HL-60/S4 treated with phorbol 12-myristate 13-acetate at 8.2 ng/mL for 4 days and 3 days (cell line): ENCODE results near the gene ARL1.
"Not testable (repeated sequence)": the region's sequence is repeated elsewhere in the genome, so short reads cannot be mapped to it uniquely, and the experiment has no call there.

ENCODE experiments used
- in situ Hi-C: fragments of 300-500 bp; cut with MboI; formaldehyde crosslinking; loops from 2 replicates; pipeline ENCODE4 v1.15.0; 2022; ENCODE audit warnings: low sequenced_read_pairs

The ARL1 gene

DNA sequence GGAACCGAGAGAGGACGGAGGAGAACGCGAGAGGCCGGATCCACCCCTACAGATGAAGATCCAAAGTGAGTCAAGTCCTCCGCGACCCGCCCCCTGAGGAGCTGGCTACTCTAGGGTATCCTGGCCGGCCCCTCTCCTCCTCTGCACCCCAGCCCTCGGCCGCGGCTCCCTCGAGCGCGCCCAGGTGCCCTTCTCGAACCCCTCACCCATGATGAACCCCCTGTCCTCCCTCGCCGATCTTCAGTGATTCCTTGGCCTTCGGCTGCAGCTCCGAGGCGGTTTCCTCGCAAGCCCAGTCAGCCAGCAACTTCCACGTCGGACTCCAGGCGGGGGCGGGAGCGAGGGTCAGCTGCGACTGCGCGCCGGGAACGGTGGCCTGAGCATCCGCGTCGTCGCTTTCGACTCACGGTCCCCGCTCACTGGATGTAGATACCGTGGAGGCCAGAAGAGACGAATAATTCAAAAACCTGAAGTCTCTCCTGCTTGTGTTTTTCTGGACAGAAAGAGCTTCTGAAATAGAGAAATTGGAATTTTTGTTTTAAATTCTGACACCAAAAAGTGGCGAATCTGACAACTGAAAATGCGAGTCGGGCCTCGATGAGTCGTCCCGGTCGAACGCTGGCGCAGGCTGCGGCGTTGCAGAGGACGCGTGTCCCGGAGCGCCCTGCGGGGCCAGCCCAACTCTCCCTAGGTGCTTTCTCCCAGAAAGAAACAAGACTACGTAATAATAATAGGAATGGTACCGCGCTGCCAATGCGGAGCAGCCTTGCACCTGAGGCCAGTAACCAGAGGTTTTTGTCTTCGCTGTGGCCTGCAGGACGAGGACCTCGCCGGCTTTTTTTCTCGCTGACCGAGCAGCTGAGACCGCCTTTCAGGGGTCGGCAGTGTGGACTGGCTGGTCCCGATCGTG lies at the start of gene ARL1:
ARL1 (minus strand) TSS at position 337 of the 910 bp plus-strand sequence; CDS start at position 210, 127 bp downstream.
- in situ Hi-C loops = no loop called here

DNA sequence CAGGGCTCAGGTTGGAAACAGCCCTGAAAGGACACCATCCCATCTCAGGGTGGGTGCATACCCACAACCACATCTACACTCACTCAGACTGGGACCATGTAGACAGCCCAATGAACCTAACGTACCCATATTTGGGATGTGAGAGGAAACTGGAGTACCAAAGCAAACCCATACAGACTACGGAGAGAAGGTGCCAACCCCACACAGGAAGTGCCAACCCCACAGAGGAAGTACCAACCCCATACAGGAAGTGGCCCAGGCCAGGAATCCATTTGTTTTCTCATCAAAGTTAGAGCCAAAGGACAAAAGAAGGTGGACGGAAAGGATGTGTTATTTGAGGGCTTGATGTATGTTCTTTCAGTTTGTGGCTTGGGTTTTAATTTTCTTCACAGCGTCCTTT lies 48.1 kb upstream of the ARL1 start:
- in situ Hi-C loops = no loop called here

DNA sequence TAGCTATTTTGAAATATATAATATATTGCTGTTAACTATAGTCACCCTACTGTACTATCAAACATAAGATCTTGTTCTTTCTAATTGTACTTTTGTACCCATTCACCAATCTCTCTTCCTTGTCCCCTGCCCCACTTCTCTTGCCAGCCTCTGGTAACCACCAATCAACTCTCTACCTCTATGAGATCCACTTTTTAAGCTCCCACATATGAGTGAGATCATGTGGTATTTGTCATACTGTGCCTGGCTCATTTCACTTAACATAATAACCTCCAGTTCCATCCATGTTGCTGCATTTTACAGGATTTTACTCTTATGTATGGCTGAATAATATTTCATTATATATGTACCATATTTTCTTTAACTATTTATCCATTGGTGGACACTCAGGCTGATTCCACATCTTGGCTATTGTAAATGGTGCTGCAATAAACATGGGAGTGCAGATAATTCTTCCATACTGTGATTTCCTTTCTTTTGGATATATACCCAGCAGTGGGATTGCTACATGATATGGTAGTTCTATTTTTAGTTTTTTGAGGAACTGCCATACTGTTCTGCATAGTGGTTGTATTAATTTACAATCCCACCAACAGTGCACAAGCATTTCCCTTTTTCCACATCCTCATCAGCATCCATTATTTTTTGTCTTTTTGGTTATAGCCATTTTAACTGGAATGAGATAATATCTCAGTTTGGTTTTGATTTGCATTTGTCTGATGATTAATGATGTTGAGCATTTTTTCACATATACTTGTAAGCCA lies 34.1 kb upstream of the ARL1 start:
- in situ Hi-C loops = no loop called here

DNA sequence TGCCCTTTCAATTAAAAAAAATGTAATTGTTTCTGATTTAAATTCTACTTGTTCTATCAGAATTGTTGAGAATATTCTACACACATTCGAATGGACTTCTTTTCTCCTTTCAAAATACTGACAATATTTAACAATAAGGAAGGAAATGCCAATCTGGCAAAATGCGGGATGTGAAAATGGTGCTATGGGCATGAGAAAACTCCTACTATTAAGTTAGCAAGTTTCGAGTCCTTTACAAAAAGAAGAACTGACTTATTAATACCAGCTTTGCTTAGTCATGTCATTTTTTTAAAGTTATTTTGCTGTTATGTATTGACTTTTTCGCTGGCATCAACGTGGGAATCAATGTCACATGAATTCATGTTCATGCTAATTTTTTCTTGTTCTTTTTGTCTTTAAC lies 31.7 kb upstream of the ARL1 start:
- in situ Hi-C loops = no loop called here

DNA sequence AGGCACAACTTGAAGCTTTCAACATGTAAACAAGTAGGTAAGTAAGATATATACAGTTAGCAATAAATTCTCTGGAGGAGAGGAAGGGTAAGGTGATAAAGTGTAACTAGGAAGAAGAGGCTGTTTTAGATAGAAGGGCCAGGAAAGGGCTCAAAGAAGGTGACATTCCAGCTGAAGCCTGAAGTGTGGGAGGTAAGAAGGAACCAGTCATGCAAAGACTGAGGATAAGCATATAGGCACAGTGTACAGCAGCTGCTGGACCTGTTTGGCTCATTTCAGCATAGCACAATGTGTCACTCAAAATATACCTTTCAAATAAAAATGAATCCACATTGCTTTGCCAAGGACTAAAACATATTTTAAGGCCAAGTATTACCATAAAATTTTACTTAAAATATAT lies 28.6 kb upstream of the ARL1 start:
- in situ Hi-C loops = no loop called here

DNA sequence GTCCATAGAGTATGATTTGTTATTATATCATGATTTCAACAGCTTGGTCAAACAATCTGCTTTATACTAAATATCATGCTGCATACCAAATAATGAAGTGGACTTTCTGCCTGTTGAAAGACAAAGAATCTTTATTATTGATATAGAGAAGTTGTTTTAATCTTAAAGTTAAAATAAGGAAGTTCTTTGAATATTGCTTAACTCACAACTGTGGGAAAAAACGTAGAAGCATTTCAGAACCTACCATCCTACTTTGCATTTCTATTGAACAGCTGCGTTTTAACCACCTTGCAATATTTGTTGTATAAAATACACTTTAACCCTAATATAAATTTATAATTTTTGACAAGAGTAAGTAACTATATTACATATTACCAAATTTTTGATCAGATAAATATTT lies 22.9 kb upstream of the ARL1 start:
- in situ Hi-C loops = no loop called here

DNA sequence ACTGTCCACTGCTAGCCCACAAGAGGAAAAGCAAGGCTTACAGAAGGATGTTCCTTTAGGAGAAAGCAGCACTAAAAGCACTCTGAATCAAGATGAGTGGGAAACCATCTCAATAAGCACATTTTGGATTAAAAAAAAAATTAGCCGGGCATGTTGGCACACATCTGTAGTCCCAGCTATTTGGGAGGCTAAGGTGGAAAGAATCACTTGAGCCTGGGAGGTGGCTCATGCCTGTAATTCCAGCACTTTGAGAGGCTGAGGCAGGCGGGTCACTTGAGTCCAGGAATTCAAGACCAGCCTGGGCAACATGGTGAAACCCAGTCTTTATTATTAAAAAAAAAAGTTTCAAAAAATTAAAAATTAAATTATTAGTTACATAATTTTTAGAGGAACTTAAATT lies 17.0 kb upstream of the ARL1 start:
- in situ Hi-C loops = no loop called here

DNA sequence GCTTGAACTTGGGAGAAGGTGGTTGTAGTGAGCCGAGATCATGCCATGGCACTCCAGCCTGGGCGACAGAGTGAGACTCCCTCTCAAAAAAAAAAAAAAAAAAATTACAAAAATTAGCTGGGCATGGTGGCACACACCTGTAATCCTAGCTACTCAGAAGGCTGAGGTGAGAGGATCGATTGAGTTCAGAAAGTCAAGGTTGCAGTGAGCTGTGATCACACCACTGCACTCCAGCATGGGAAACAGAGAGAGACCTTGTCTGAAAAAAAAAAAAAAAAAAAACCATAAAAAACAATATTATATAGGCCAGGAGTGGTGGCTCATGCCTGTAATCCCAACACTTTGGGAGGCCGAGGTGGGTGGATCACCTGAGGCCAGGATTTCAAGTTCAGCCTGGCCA lies 14.5 kb upstream of the ARL1 start:
- in situ Hi-C loops = not testable (repeated sequence)

DNA sequence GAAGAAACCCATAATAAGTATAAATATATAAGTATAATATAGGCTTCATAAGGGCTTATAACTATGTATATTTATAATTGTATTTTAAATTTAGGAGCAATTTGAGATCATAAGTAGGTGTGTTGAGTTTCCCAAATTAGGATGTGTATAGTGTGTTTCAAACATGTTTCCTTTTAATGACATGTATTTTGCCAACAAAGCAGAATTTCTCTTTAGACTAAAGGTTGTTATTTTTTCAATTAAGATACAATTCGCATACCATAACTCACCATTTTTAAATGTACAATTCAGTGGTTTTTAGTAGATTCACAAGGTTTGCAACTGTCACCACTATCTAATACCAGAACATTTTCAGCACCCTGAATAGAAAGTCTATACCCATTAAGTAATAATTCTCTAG lies 7.7 kb upstream of the ARL1 start:
- in situ Hi-C loops = loop anchor here (10.0 kb wide), 1 partner anchor 430 kb away; no protein-coding TSS in a partner anchor

DNA sequence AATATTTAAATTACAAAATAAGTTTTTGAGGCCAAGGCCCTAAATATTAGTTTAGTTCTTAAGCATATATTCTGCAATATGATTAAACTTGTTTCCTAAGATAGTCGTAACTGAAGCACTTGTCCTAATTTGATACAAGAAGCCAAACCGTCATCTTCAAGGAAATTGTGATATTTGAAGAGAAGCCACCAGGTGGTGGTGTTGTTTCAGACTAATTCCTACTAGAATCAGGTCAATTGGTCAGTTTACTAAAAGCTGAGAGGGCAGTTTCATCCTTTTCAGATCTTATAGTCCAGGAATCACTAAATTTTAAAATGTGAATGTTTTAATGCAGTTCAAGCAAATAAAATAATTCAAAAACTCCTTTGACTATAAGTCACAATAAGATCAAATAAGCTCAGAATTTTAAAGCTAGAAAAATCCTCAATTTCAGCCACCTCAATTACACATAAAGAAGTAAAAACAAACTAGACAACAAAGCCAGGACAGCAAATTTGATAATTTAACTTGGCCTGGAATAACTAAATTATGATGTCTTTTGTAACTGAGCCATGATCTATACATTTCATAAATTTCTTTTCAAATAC lies 7.1 kb upstream of the ARL1 start:
- in situ Hi-C loops = loop anchor here (10.0 kb wide), 1 partner anchor 430 kb away; no protein-coding TSS in a partner anchor

DNA sequence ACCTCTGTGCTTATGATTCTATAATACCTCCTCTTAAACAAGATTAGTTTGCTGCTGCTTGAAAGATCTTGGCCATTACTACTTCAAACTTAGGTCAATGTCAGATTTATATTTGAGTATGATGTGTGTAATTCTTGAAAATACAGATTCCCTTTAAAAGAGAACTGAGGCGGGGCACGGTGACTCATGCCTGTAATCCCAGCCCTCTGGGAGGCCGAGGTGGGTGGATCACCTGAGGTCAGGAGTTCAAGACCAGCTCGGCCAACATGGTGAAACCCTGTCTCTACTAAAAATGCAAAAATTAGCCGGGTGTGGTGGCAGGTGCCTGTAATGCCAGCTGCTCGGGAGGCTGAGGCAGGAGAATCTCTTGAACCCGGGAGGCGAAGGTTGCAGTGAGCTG lies 2.6 kb upstream of the ARL1 start:
- in situ Hi-C loops = loop anchor here (10.0 kb wide), 1 partner anchor 435 kb away; no protein-coding TSS in a partner anchor

DNA sequence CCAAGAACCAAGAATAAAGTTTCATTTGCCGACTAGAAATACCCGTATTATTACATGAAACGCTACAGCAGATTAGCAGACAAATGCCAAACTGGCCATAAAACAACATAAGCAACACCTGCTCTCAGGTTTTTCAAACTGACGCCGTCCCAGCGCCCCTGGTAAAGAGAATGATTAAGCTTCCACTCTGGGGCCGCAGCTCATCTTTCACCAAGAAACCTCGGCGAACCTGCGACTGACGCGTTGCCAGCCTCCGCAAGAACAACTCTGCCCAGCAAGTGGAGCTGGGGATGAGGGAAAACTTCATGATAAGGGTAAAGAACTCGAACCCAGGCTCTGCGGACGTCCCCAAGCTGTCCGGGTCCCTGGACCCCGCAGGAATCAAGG lies 530 bp downstream of the ARL1 start:
- in situ Hi-C loops = no loop called here

DNA sequence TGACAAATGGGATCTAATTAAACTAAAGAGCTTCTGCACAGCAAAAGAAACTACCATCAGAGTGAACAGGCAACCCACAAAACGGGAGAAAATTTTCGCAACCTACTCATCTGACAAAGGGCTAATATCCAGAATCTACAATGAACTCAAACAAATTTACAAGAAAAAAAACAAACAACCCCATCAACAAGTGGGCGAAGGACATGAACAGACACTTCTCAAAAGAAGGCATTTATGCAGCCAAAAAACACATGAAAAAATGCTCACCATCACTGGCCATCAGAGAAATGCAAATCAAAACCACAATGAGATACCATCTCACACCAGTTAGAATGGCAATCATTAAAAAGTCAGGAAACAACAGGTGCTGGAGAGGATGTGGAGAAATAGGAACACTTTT lies 16.4 kb downstream of the ARL1 start:
- in situ Hi-C loops = not testable (repeated sequence)

DNA sequence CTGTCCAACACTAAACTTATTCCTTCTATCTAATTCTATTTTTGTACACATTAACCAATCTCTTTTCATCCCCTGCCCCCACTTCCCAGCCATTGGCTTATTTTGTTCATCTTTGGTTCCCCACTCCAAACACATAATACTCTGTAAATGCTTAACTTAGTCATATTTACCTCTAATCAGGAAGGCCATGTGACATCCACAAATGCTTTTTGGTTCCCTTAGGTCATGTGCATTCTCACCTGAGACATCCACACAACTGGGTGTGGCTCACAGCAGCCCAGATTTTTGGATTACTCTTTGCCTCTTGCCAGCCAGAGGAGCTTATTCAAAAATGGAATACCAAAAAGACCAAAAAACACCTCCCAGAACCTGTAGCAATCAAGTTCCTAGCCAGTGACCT lies 28.4 kb downstream of the ARL1 start:
- in situ Hi-C loops = no loop called here

DNA sequence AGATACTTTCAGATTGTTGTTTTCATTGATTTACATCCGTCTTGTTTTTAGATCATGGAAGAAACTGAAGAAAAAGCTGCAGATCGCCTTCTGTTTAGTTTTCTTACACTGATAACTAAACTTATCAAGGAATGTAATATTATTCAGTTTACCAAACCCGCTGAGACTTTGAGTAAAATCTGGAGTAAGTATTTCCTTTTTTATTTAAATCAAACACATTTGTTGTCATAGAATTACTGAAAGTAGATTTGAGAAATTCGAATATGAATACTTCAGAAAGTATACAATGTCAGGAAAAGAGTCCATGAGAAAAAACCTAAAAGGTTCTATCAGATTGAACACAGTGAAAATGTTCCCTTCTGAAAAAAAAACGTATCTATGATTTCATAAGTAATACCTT lies 32.0 kb downstream of the ARL1 start:
- in situ Hi-C loops = no loop called here

DNA sequence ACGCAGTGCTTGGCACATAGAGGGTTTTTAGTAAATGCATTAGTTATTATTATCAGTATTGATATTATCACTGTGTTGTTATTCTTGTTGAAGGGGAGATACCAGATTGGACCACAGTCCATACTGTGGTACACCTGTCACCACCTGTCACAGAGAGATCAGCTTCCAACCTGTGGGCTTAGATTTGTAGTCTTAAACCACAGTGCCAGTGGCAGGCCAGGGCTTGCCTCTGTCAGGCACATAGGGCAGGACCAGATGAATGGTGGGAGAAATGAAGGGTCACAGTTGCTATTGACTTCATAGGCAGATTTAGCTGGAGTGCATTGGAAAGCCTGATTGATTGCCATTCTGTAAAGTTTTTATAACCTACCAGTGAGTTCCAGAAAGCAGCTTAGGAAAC lies 35.1 kb downstream of the ARL1 start:
- in situ Hi-C loops = no loop called here

DNA sequence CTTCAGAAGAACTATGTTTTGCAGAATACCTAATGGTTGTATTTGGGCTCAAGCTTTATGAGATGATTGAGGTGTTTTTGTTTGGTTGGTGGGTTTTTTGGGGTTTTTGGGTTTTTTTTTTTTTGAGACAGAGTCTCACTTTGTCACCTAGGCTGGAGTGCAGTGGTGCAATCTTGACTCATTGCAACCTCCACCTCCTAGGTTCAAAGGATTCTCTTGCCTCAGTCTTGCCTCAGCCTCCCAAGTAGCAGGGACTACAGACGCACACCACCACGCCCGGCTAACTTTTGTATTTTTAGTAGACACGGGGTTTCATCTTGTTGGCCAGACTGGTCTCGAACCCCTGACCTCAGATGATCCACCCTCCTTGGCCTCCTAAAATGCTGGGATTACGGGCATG lies 39.6 kb downstream of the ARL1 start:
- in situ Hi-C loops = no loop called here

DNA sequence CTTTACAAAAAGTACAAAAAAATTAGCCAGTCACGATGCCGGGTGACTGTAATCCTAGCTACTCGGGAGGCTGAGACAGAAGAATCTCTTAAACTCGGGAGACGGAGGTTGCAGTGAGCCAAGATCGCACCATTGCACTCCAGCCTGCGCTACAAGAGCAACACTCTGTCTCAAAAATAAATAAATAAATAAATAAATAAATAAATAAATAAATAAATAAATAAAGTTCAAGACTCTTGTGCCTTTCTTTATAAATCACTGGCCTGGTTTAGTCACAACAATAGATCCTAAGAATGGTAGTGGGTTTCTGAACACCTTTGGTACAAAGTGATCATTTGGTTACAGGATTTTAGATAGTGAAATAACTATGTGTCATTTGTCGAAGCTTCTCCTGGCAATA lies 46.1 kb downstream of the ARL1 start:
- in situ Hi-C loops = no loop called here

DNA sequence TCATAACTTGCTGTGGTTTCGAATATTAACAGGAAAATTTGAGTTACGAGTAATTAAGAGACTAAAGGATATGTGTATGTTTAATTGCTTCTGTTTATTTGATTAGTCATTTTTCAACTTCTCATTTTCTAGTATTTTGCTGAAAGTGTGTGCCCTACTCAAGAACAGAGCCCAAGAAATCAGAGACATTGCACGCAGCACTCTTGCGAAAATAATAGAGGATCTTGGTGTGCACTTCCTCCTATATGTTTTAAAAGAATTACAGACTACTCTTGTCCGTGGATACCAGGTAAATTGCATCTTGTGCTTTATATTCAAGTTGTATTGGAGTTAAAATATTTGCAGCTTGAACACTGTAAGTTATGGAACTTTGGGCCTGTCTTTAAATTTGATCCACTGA lies 50.8 kb downstream of the ARL1 start:
- in situ Hi-C loops = no loop called here

DNA sequence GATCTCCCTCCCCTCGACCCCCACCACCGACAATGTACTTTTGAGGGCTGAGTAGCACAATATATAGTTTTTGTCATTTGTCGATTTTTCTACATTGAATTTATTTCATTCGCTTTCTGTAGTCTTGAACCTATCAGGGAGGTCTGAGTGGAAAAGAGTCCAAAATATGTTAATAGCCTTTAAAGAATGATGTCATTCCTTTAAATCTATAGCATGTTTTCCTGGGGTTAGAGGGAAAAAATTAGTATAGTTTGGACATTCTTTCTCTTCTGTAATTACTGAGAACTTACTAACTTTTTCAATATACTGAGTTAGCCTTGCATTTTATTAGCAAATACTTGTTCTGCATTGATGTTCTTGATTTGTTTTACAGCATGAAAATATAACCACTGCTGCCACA lies 55.9 kb downstream of the ARL1 start:
- in situ Hi-C loops = no loop called here

DNA sequence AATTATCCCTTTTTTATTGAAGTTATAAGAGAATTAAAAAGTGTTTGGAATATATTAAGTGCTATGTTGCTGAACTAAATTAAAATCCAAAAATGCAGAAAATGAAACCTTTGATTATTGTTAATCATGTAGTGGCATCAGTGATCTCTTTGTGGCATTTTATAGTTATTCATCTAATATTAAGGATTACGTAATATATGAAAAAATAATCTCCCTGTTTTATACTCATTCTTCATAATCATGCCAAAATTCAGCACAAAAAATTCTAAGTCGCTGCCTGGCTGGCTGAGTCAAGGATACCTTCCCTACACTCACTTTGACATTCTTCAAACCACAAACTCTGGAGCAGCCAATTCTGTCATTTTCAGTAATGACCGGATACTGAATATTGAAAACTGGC lies 63.7 kb downstream of the ARL1 start:
- in situ Hi-C loops = no loop called here
